Measurements from ENCODE around the gene NPC1L1.

- TF ChIP-seq POLR2A (IDR thresholded peaks at IDR 0.05) = no peak
- no peak for TF ChIP-seq POLR2AphosphoS5 (IDR thresholded peaks at IDR 0.05)
These were observed 16.4 kb upstream of the NPC1L1 start for GRCh38 chr7:44557485-44557884.
